ENCODE results near the gene WDTC1. TPM values are rescaled to one million over a fixed set of nuclear protein-coding genes. Genes with fewer than 3 reads are reported as not detected.
"Not testable (repeated sequence)": the region's sequence is repeated elsewhere in the genome, so short reads cannot be mapped to it uniquely, and the experiment has no call there.

Gene WDTC1
- total RNA-seq, 2 donors from 2014 or later = 30.7 to 32.9 TPM

- H3K4me3 Mint-ChIP-seq = no peak overlapping the region
- no peak for ATAC-seq
- H3K36me3 Mint-ChIP-seq (ENCODE audit: low read depth) = peaks cover 2% of the 10 kb centered on the region
- H3K9me3 ChIP-seq (ENCODE audit: control insufficient read depth, low read length, poor library complexity, severe bottlenecking) = no peaks in the 10 kb centered on the region
- no peak for DNase-seq
- H3K27me3 Mint-ChIP-seq = no peaks in the 10 kb centered on the region
- H3K27ac Mint-ChIP-seq = no peak overlapping the region
- no peaks in the 10 kb centered on the region for H3K4me1 Mint-ChIP-seq
Observed at GRCh38 chr1:27225621-27226020, 8.8 kb upstream of the WDTC1 start.

- Mint-ChIP-seq H3K4me3 (no peak overlapping the region), H3K27ac (no peak overlapping the region), H3K27me3 (no peaks in the 10 kb centered on the region), H3K36me3 (ENCODE audit: low read depth) (peaks cover 2% of the 10 kb centered on the region), H3K4me1 (no peaks in the 10 kb centered on the region)
- no peak for DNase-seq
- ATAC-seq = no peak
- no peaks in the 10 kb centered on the region for H3K9me3 ChIP-seq (ENCODE audit: control insufficient read depth, low read length, poor library complexity, severe bottlenecking)
Observed at GRCh38 chr1:27227765-27228164, 6.7 kb upstream of the WDTC1 start.

GRCh38 chr1:27233667-27234048, 774 bp upstream of the WDTC1 start:
- H3K27me3 Mint-ChIP-seq = no peaks in the 10 kb centered on the region
- peak overlapping the region; percentile 99 for H3K4me3 Mint-ChIP-seq
- H3K27ac Mint-ChIP-seq = peak overlapping the region; percentile 93
- peaks cover 28% of the 10 kb centered on the region for H3K4me1 Mint-ChIP-seq
- no peak for DNase-seq
- peaks cover 5% of the 10 kb centered on the region for H3K36me3 Mint-ChIP-seq (ENCODE audit: low read depth)
- no peak for ATAC-seq
- no peaks in the 10 kb centered on the region for H3K9me3 ChIP-seq (ENCODE audit: control insufficient read depth, low read length, poor library complexity, severe bottlenecking)

- Mint-ChIP-seq H3K27ac (peak overlapping the region; percentile 93), H3K4me3 (peak overlapping the region; percentile 91), H3K27me3 (no peaks in the 10 kb centered on the region), H3K4me1 (peaks cover 28% of the 10 kb centered on the region), H3K36me3 (ENCODE audit: low read depth) (peaks cover 5% of the 10 kb centered on the region)
- DNase-seq = no peak
- no peak for ATAC-seq
- no peaks in the 10 kb centered on the region for H3K9me3 ChIP-seq (ENCODE audit: control insufficient read depth, low read length, poor library complexity, severe bottlenecking)
Observed at GRCh38 chr1:27235827-27236226, 1.4 kb downstream of the WDTC1 start.

GRCh38 chr1:27237112-27237511, 2.7 kb downstream of the WDTC1 start:
- no peak overlapping the region for H3K4me3 Mint-ChIP-seq
- H3K9me3 ChIP-seq (ENCODE audit: control insufficient read depth, low read length, poor library complexity, severe bottlenecking) = no peaks in the 10 kb centered on the region
- peaks cover 5% of the 10 kb centered on the region for H3K36me3 Mint-ChIP-seq (ENCODE audit: low read depth)
- peaks cover 28% of the 10 kb centered on the region for H3K4me1 Mint-ChIP-seq
- no peak overlapping the region for H3K27ac Mint-ChIP-seq
- DNase-seq = no peak
- no peak for ATAC-seq
- no peaks in the 10 kb centered on the region for H3K27me3 Mint-ChIP-seq

- Mint-ChIP-seq H3K27ac (no peak overlapping the region), H3K4me1 (peaks cover 28% of the 10 kb centered on the region), H3K4me3 (no peak overlapping the region)
Observed at GRCh38 chr1:27238032-27238431, 3.6 kb downstream of the WDTC1 start.

GRCh38 chr1:27241677-27242076, 7.2 kb downstream of the WDTC1 start:
- H3K27ac Mint-ChIP-seq = no peak overlapping the region
- ATAC-seq (no peak), DNase-seq (no peak)
- H3K36me3 Mint-ChIP-seq (ENCODE audit: low read depth) = no peaks in the 10 kb centered on the region
- H3K4me1 Mint-ChIP-seq = peaks cover 4% of the 10 kb centered on the region
- H3K27me3 Mint-ChIP-seq = no peaks in the 10 kb centered on the region
- H3K9me3 ChIP-seq (ENCODE audit: control insufficient read depth, low read length, poor library complexity, severe bottlenecking) = no peaks in the 10 kb centered on the region
- no peak overlapping the region for H3K4me3 Mint-ChIP-seq

More at GRCh38 chr1:27238032-27238431, 3.6 kb downstream of the WDTC1 start:
- no peaks in the 10 kb centered on the region for H3K9me3 ChIP-seq (ENCODE audit: control insufficient read depth, low read length, poor library complexity, severe bottlenecking)
- Mint-ChIP-seq H3K36me3 (ENCODE audit: low read depth) (peaks cover 5% of the 10 kb centered on the region), H3K27me3 (no peaks in the 10 kb centered on the region)
- DNase-seq = no peak
- no peak for ATAC-seq

- DNase-seq; H3K36me3 Mint-ChIP-seq (ENCODE audit: low read depth); ATAC-seq; H3K27me3 Mint-ChIP-seq; H3K4me3 Mint-ChIP-seq; H3K4me1 Mint-ChIP-seq; H3K9me3 ChIP-seq (ENCODE audit: control insufficient read depth, low read length, poor library complexity, severe bottlenecking); H3K27ac Mint-ChIP-seq: not testable (repeated sequence)
Observed at GRCh38 chr1:27243665-27244064, 9.2 kb downstream of the WDTC1 start.

- ATAC-seq = no peak
- Mint-ChIP-seq H3K27me3 (no peaks in the 10 kb centered on the region), H3K27ac (no peak overlapping the region)
Observed at GRCh38 chr1:27246194-27246593, 11.8 kb downstream of the WDTC1 start.

GRCh38 chr1:27253596-27253995, 19.2 kb downstream of the WDTC1 start:
- Mint-ChIP-seq H3K4me3 (peak overlapping the region; percentile 25), H3K27ac (peak overlapping the region; percentile 66), H3K4me1 (peaks cover 33% of the 10 kb centered on the region), H3K36me3 (ENCODE audit: low read depth) (peaks cover 5% of the 10 kb centered on the region), H3K27me3 (no peaks in the 10 kb centered on the region)
- no peaks in the 10 kb centered on the region for H3K9me3 ChIP-seq (ENCODE audit: control insufficient read depth, low read length, poor library complexity, severe bottlenecking)
- ATAC-seq (no peak), DNase-seq (no peak)

More at GRCh38 chr1:27246194-27246593, 11.8 kb downstream of the WDTC1 start:
- Mint-ChIP-seq H3K4me3 (no peak overlapping the region), H3K36me3 (ENCODE audit: low read depth) (peaks cover 3% of the 10 kb centered on the region), H3K4me1 (peaks cover 7% of the 10 kb centered on the region)
- no peak for DNase-seq
- no peaks in the 10 kb centered on the region for H3K9me3 ChIP-seq (ENCODE audit: control insufficient read depth, low read length, poor library complexity, severe bottlenecking)

GRCh38 chr1:27255136-27255535, 20.7 kb downstream of the WDTC1 start:
- ATAC-seq (no peak), DNase-seq (no peak)
- Mint-ChIP-seq H3K27me3 (no peaks in the 10 kb centered on the region), H3K4me1 (peaks cover 31% of the 10 kb centered on the region), H3K27ac (no peak overlapping the region), H3K4me3 (no peak overlapping the region), H3K36me3 (ENCODE audit: low read depth) (peaks cover 2% of the 10 kb centered on the region)
- no peaks in the 10 kb centered on the region for H3K9me3 ChIP-seq (ENCODE audit: control insufficient read depth, low read length, poor library complexity, severe bottlenecking)

- H3K4me1 Mint-ChIP-seq = peaks cover 27% of the 10 kb centered on the region
- ATAC-seq (no peak), DNase-seq (no peak)
- H3K27ac Mint-ChIP-seq = no peak overlapping the region
- no peak overlapping the region for H3K4me3 Mint-ChIP-seq
- H3K27me3 Mint-ChIP-seq = no peaks in the 10 kb centered on the region
- H3K36me3 Mint-ChIP-seq (ENCODE audit: low read depth) = peaks cover 2% of the 10 kb centered on the region
- no peaks in the 10 kb centered on the region for H3K9me3 ChIP-seq (ENCODE audit: control insufficient read depth, low read length, poor library complexity, severe bottlenecking)
Observed at GRCh38 chr1:27257155-27257554, 22.7 kb downstream of the WDTC1 start.

- Mint-ChIP-seq H3K27ac (no peak overlapping the region), H3K36me3 (ENCODE audit: low read depth) (peaks cover 2% of the 10 kb centered on the region), H3K4me3 (no peak overlapping the region), H3K4me1 (peaks cover 19% of the 10 kb centered on the region), H3K27me3 (no peaks in the 10 kb centered on the region)
- H3K9me3 ChIP-seq (ENCODE audit: control insufficient read depth, low read length, poor library complexity, severe bottlenecking) = no peaks in the 10 kb centered on the region
- ATAC-seq = no peak
- DNase-seq = no peak
Observed at GRCh38 chr1:27258598-27258997, 24.2 kb downstream of the WDTC1 start.

GRCh38 chr1:27267153-27267552, 32.7 kb downstream of the WDTC1 start:
- DNase-seq = no peak
- H3K27me3 Mint-ChIP-seq = no peaks in the 10 kb centered on the region
- H3K4me3 Mint-ChIP-seq = no peak overlapping the region
- peaks cover 2% of the 10 kb centered on the region for H3K36me3 Mint-ChIP-seq (ENCODE audit: low read depth)
- ATAC-seq = no peak
- H3K9me3 ChIP-seq (ENCODE audit: control insufficient read depth, low read length, poor library complexity, severe bottlenecking) = no peaks in the 10 kb centered on the region
- peaks cover 3% of the 10 kb centered on the region for H3K4me1 Mint-ChIP-seq
- no peak overlapping the region for H3K27ac Mint-ChIP-seq
